NCI-H82 treated with DMSO at 0.1 percent for 48 hours (cell line): ENCODE measurements around the gene GNPNAT1.
"Not testable (repeated sequence)": the region's sequence is repeated elsewhere in the genome, so short reads cannot be mapped to it uniquely, and the experiment has no call there.

Source experiments
- DNase-seq: peaks from one replicate; lab custom pipeline; 2025; ENCODE audit not compliant: unreplicated experiment; lab: John Stamatoyannopoulos, UW

The GNPNAT1 gene

GRCh38 chr14:52790011-52790755 lies 1.2 kb downstream of the GNPNAT1 start:
- no peak for DNase-seq

- DNase-seq = no peak
Measured at GRCh38 chr14:52789118-52789517, 2.3 kb downstream of the GNPNAT1 start.

- DNase-seq = no peak
Measured at GRCh38 chr14:52786887-52787286, 4.5 kb downstream of the GNPNAT1 start.

GRCh38 chr14:52783206-52783605 lies 8.2 kb downstream of the GNPNAT1 start:
- no peak for DNase-seq

GRCh38 chr14:52781629-52782028 lies 9.8 kb downstream of the GNPNAT1 start:
- DNase-seq = no peak

- no peak for DNase-seq
Measured at GRCh38 chr14:52780893-52781292, 10.5 kb downstream of the GNPNAT1 start.

- DNase-seq = no peak
Measured at GRCh38 chr14:52778702-52779101, 12.7 kb downstream of the GNPNAT1 start.

GRCh38 chr14:52776816-52777215 lies 14.6 kb downstream of the GNPNAT1 start:
- no peak for DNase-seq

- DNase-seq = no peak
Measured at GRCh38 chr14:52769887-52770286, 21.5 kb downstream of the GNPNAT1 start.

GRCh38 chr14:52767058-52767833 lies 24.2 kb downstream of the GNPNAT1 start:
- DNase-seq = no peak

GRCh38 chr14:52762923-52763322 lies 28.5 kb downstream of the GNPNAT1 start:
- DNase-seq = not testable (repeated sequence)

- DNase-seq = no peak
Measured at GRCh38 chr14:52759145-52759544, 32.3 kb downstream of the GNPNAT1 start.

- DNase-seq = no peak
Measured at GRCh38 chr14:52755607-52756316, 35.6 kb downstream of the GNPNAT1 start.

- no peak for DNase-seq
Measured at GRCh38 chr14:52748647-52749292, 42.6 kb downstream of the GNPNAT1 start.

- no peak for DNase-seq
Measured at GRCh38 chr14:52741865-52742264, 49.5 kb downstream of the GNPNAT1 start.

GRCh38 chr14:52740751-52741150 lies 50.7 kb downstream of the GNPNAT1 start:
- no peak for DNase-seq

GRCh38 chr14:52738409-52738808 lies 53.0 kb downstream of the GNPNAT1 start:
- DNase-seq = no peak

GRCh38 chr14:52735921-52736489 lies 55.4 kb downstream of the GNPNAT1 start:
- no peak for DNase-seq

GRCh38 chr14:52733824-52734223 lies 57.6 kb downstream of the GNPNAT1 start:
- no peak for DNase-seq

- DNase-seq = no peak
Measured at GRCh38 chr14:52730709-52731111, 60.7 kb downstream of the GNPNAT1 start.
